ENCODE data around the gene TMPRSS2.

Gene TMPRSS2

GRCh38 chr21:41477641-41478318 lies 30.2 kb downstream of the TMPRSS2 start:
- no peak for ATAC-seq
- TF ChIP-seq ZFP3 (CRISPR knock-in tag; IDR thresholded peaks at IDR 0.05) (no peak), TOX (CRISPR knock-in tag; IDR thresholded peaks at IDR 0.05; ENCODE audit: borderline replicate concordance) (no peak), PATZ1 (CRISPR knock-in tag; IDR thresholded peaks at IDR 0.05; ENCODE audit: borderline replicate concordance) (no peak), ESRRG (CRISPR knock-in tag; IDR thresholded peaks at IDR 0.05) (no peak), ZNF8 (CRISPR knock-in tag; IDR thresholded peaks at IDR 0.05) (no peak), ZNF70 (CRISPR knock-in tag; IDR thresholded peaks at IDR 0.05) (no peak), POU6F1 (CRISPR knock-in tag; IDR thresholded peaks at IDR 0.05; ENCODE audit: borderline replicate concordance, low read depth) (no peak), ZC3H10 (CRISPR knock-in tag; IDR thresholded peaks at IDR 0.05) (no peak), ARNTL (CRISPR knock-in tag; IDR thresholded peaks at IDR 0.05; ENCODE audit: borderline replicate concordance, low read depth) (no peak), CSRNP3 (CRISPR knock-in tag; IDR thresholded peaks at IDR 0.05) (no peak), SNAI2 (CRISPR knock-in tag; IDR thresholded peaks at IDR 0.05) (no peak), ISL1 (CRISPR knock-in tag; IDR thresholded peaks at IDR 0.05) (no peak), RARB (CRISPR knock-in tag; IDR thresholded peaks at IDR 0.05) (no peak), CREB5 (CRISPR knock-in tag; IDR thresholded peaks at IDR 0.05; ENCODE audit: low read depth) (no peak), CSDC2 (CRISPR knock-in tag; IDR thresholded peaks at IDR 0.05) (no peak), ZFP30 (CRISPR knock-in tag; IDR thresholded peaks at IDR 0.05) (no peak), OSR1 (CRISPR knock-in tag; IDR thresholded peaks at IDR 0.05) (no peak), TSHZ2 (CRISPR knock-in tag; IDR thresholded peaks at IDR 0.05) (no peak), TCF4 (CRISPR knock-in tag; IDR thresholded peaks at IDR 0.05; ENCODE audit: borderline replicate concordance) (no peak)

GRCh38 chr21:41475714-41476420 lies 32.1 kb downstream of the TMPRSS2 start:
- TF ChIP-seq TCF4 (CRISPR knock-in tag; IDR thresholded peaks at IDR 0.05; ENCODE audit: borderline replicate concordance), result no peak
- no peak for TF ChIP-seq ESRRG (CRISPR knock-in tag; IDR thresholded peaks at IDR 0.05)
- TF ChIP-seq GLIS3 (CRISPR knock-in tag; IDR thresholded peaks at IDR 0.05), result no peak
- no peak for TF ChIP-seq ISL1 (CRISPR knock-in tag; IDR thresholded peaks at IDR 0.05)
- ATAC-seq, result no peak; the same call in 2 of the 3 replicates

Data from SK-N-SH treated with all-trans-retinoic acid at 6 μM for 48 hours (cell line).